Adrenal gland (tissue), 5 donors: ENCODE data around the gene ENAH.

ENCODE experiments used
- CTCF ChIP-seq, 6 experiments: fragments of 450-650 bp in 4 of 6; fragments of 200-600 bp in 2 of 6; sonication (generic) in 1 of 6; IDR thresholded peaks; 1 replicate in 5 of 6; 2 replicates in 1 of 6; pipeline versions ENCODE4 v1.5.1 to v1.8.0; 2016 to 2021; ENCODE audit warnings: antibody characterized with exemption in 6 of 6, mild to moderate bottlenecking in 2 of 6, moderate library complexity in 1 of 6
- POLR2A ChIP-seq, 2 donors: fragments of 450-650 bp; IDR thresholded peaks; one replicate each; pipeline ENCODE4 v1.6.1; 2017; ENCODE audit warnings: antibody characterized with exemption in 2 of 2, mild to moderate bottlenecking in 2 of 2, moderate library complexity in 1 of 2
- donor health status: DM: no; HTN: no; CAD: no.

GRCh38 chr1:225479341-225479740 lies 173.6 kb downstream of the ENAH start:
- TF ChIP-seq POLR2A (IDR thresholded peaks at IDR 0.05) (no peak), CTCF (IDR thresholded peaks at IDR 0.05) (no peak)
